ENCODE results near the gene SECISBP2L. TPM values are rescaled to one million over a fixed set of nuclear protein-coding genes. Genes with fewer than 3 reads are reported as not detected.
A peak's percentile ranks its signal among the peaks of the same experiment; 100 is the strongest.

The SECISBP2L gene
- total RNA-seq, 5 donors from 2014 or later (not counting 1 experiment from before 2014, with no cell fraction given), result 46.8 to 62.5 (median 48.7) TPM

- H3K4me3 Mint-ChIP-seq, result no peak overlapping the region
- no peak overlapping the region for H3K27ac Mint-ChIP-seq
- ChIA-PET POLR2A (no interaction called here), CTCF (no interaction called here)
- Histone ChIP-seq H3K27ac (ENCODE audit: low read length) (no peak overlapping the region), H3K36me3 (ENCODE audit: control insufficient read depth in 2 of 2, extremely low read depth in 1 of 2, insufficient read depth in 1 of 2, low read length in 1 of 2) (peaks cover 0 to 2% of the 10 kb centered on the region in 2 donors), H3K4me1 (ENCODE audit: control insufficient read depth in 1 of 2, extremely low read depth in 1 of 2, insufficient read depth in 2 of 2, low read length in 2 of 2) (no peaks in the 10 kb centered on the region), H3K27me3 (replicated peaks in 1 of 2; ENCODE audit: control insufficient read depth in 2 of 2, extremely low read depth in 1 of 2, insufficient read depth in 2 of 2, low read length in 1 of 2) (peaks cover 0 to 11% of the 10 kb centered on the region in 2 experiments), H3K4me3 (ENCODE audit: control insufficient read depth in 1 of 2, extremely low read depth in 1 of 2, low read length in 1 of 2) (no peak overlapping the region), H3K9me3 (no peaks in the 10 kb centered on the region)
- ATAC-seq (replicated peaks in 1 of 4), result no peak
- peaks cover 19 to 30% of the 10 kb centered on the region in 2 donors for H3K27me3 Mint-ChIP-seq
- DNase-seq, result no peak
- no peaks in the 10 kb centered on the region for H3K9me3 Mint-ChIP-seq
- H3K36me3 Mint-ChIP-seq, result no peaks in the 10 kb centered on the region
- H3K4me1 Mint-ChIP-seq, result no peaks in the 10 kb centered on the region
- 91% methylated on average over 4 of the region's 5 CpGs for WGBS (ENCODE audit: insufficient coverage)
Observed at GRCh38 chr15:48983300-48983699, 62.9 kb downstream of the SECISBP2L start.

- DNase-seq (no peak), ATAC-seq (replicated peaks in 1 of 4) (no peak)
- ChIA-PET CTCF (no interaction called here), POLR2A (no interaction called here)
- Histone ChIP-seq H3K27ac (ENCODE audit: low read length) (no peak overlapping the region), H3K4me1 (ENCODE audit: control insufficient read depth in 1 of 2, extremely low read depth in 1 of 2, insufficient read depth in 2 of 2, low read length in 2 of 2) (no peaks in the 10 kb centered on the region), H3K27me3 (replicated peaks in 1 of 2; ENCODE audit: control insufficient read depth in 2 of 2, extremely low read depth in 1 of 2, insufficient read depth in 2 of 2, low read length in 1 of 2) (peaks cover 0 to 11% of the 10 kb centered on the region in 2 experiments), H3K36me3 (ENCODE audit: control insufficient read depth in 2 of 2, extremely low read depth in 1 of 2, insufficient read depth in 1 of 2, low read length in 1 of 2) (no peaks in the 10 kb centered on the region), H3K4me3 (ENCODE audit: control insufficient read depth in 1 of 2, extremely low read depth in 1 of 2, low read length in 1 of 2) (no peak overlapping the region), H3K9me3 (no peaks in the 10 kb centered on the region)
- no peak overlapping the region for H3K4me3 Mint-ChIP-seq
- H3K27me3 Mint-ChIP-seq, result peaks cover 25 to 33% of the 10 kb centered on the region in 2 donors
- no peaks in the 10 kb centered on the region for H3K9me3 Mint-ChIP-seq
- H3K4me1 Mint-ChIP-seq, result no peaks in the 10 kb centered on the region
- WGBS (ENCODE audit: insufficient coverage), result 92% methylated on average over 2 of the region's 4 CpGs
- H3K27ac Mint-ChIP-seq, result no peak overlapping the region
- no peaks in the 10 kb centered on the region for H3K36me3 Mint-ChIP-seq
Observed at GRCh38 chr15:48981941-48982340, 64.3 kb downstream of the SECISBP2L start.

GRCh38 chr15:48978638-48979037 lies 67.6 kb downstream of the SECISBP2L start:
- no CpG with 5 or more reads among the region's 2 CpGs for WGBS (ENCODE audit: insufficient coverage)
- Mint-ChIP-seq H3K36me3 (no peaks in the 10 kb centered on the region), H3K4me1 (peaks cover 0 to 3% (median 2%) of the 10 kb centered on the region in 3 donors), H3K9me3 (no peaks in the 10 kb centered on the region), H3K27me3 (peaks cover 30 to 41% of the 10 kb centered on the region in 2 donors), H3K4me3 (no peak overlapping the region), H3K27ac (no peak overlapping the region)
- Histone ChIP-seq H3K4me1 (ENCODE audit: control insufficient read depth in 1 of 2, extremely low read depth in 1 of 2, insufficient read depth in 2 of 2, low read length in 2 of 2) (peaks cover 0 to 8% of the 10 kb centered on the region in 2 experiments), H3K27ac (ENCODE audit: low read length) (no peak overlapping the region), H3K4me3 (ENCODE audit: control insufficient read depth in 1 of 2, extremely low read depth in 1 of 2, low read length in 1 of 2) (no peak overlapping the region), H3K9me3 (no peaks in the 10 kb centered on the region), H3K36me3 (ENCODE audit: control insufficient read depth in 2 of 2, extremely low read depth in 1 of 2, insufficient read depth in 1 of 2, low read length in 1 of 2) (no peaks in the 10 kb centered on the region), H3K27me3 (replicated peaks in 1 of 2; ENCODE audit: control insufficient read depth in 2 of 2, extremely low read depth in 1 of 2, insufficient read depth in 2 of 2, low read length in 1 of 2) (peaks cover 0 to 20% of the 10 kb centered on the region in 2 experiments)
- DNase-seq (no peak), ATAC-seq (replicated peaks in 1 of 4) (no peak)
- CTCF ChIA-PET, result no interaction called here
- POLR2A ChIA-PET, result no interaction called here

- H3K9me3 ChIP-seq, result no peaks in the 10 kb centered on the region
- peaks cover 0 to 25% of the 10 kb centered on the region in 2 experiments for H3K27me3 ChIP-seq (replicated peaks in 1 of 2; ENCODE audit: control insufficient read depth in 2 of 2, extremely low read depth in 1 of 2, insufficient read depth in 2 of 2, low read length in 1 of 2)
- DNase-seq, result no peak
- H3K4me1 ChIP-seq (ENCODE audit: control insufficient read depth in 1 of 2, extremely low read depth in 1 of 2, insufficient read depth in 2 of 2, low read length in 2 of 2), result peaks cover 0 to 8% of the 10 kb centered on the region in 2 experiments
- no peak overlapping the region for H3K27ac ChIP-seq (ENCODE audit: low read length)
- H3K27ac Mint-ChIP-seq, result no peak overlapping the region
- CTCF ChIA-PET, result interaction anchor here (0.6 to 2.6 kb wide), 15 partner anchors 9 to 1444 kb away, joined by 3 to 34 read pairs (median 6); partner anchors contain the start of genes CEP152 (in 1 of the 2), COPS2 (in 1 of the 2), EID1 (in 1 of the 2) and SECISBP2L (in 1 of the 2)
- H3K4me3 Mint-ChIP-seq, result peak overlapping the region; percentile 41 to 58 (median 44)
- H3K4me1 Mint-ChIP-seq, result peaks cover 0 to 3% (median 2%) of the 10 kb centered on the region in 3 donors
- no peaks in the 10 kb centered on the region for H3K36me3 Mint-ChIP-seq
- no peaks in the 10 kb centered on the region for H3K36me3 ChIP-seq (ENCODE audit: control insufficient read depth in 2 of 2, extremely low read depth in 1 of 2, insufficient read depth in 1 of 2, low read length in 1 of 2)
- H3K9me3 Mint-ChIP-seq, result no peaks in the 10 kb centered on the region
- peak overlapping the region in 1 of 2 donors; percentile 49 for H3K4me3 ChIP-seq (ENCODE audit: control insufficient read depth in 1 of 2, extremely low read depth in 1 of 2, low read length in 1 of 2)
- H3K27me3 Mint-ChIP-seq, result peaks cover 33 to 40% of the 10 kb centered on the region in 2 donors
- POLR2A ChIA-PET, result no interaction called here
- 97% methylated on average over 6 of the region's 17 CpGs for WGBS (ENCODE audit: insufficient coverage)
- ATAC-seq (replicated peaks in 1 of 4), result no peak
Observed at GRCh38 chr15:48976444-48977088, 69.7 kb downstream of the SECISBP2L start.

DNA sequence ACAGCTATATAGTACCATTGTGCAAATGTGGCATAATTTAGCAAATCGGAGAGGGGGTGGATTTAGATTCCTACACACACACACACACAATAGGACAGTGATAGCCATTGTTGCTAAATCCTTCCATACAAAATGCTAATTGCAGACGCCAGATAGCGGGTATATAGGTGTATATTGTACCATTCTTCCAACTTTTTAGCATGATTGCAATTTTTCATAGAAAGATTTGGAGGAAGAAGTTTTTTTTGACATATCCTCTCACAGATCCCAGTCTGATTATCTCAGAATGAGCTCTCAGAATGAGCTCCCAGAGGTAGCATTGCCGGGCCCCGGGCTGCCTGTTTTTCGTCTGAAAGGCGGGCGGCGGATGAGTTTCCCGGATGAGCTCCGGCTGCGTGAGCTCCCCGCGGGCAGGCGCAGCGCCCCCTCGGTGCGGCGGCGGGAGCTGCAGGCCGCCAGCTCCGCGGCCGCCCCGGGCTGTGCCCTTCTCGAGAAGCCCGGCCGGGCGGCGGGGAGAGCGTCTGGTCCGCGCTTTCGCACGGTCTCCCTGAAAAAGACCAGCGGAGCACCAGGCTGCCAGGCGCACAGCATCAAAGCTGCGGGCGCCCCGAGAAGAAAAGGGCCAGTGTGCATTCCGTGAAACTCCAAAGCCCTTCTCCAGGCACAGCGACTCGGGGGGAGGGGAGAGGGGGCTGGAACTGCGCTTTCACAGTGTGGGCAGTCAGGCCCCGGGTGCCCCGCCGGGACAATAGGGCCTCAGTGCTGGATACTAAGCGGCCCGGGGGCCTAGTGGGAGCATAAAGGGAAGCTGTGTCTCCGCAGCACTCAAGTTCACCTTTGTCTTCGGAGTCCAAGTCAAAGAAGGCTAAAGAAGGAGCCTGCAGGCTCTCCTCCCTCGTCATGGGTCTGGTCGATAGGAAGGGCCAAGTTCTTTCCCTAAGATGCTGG lies 70.5 kb downstream of the SECISBP2L start:
- peak overlapping the region; percentile 44 to 58 (median 46) for H3K4me3 Mint-ChIP-seq
- no peak overlapping the region for H3K27ac Mint-ChIP-seq
- Histone ChIP-seq H3K36me3 (ENCODE audit: control insufficient read depth in 2 of 2, extremely low read depth in 1 of 2, insufficient read depth in 1 of 2, low read length in 1 of 2) (no peaks in the 10 kb centered on the region), H3K4me1 (ENCODE audit: control insufficient read depth in 1 of 2, extremely low read depth in 1 of 2, insufficient read depth in 2 of 2, low read length in 2 of 2) (peaks cover 0 to 8% of the 10 kb centered on the region in 2 experiments), H3K9me3 (no peaks in the 10 kb centered on the region), H3K27me3 (replicated peaks in 1 of 2; ENCODE audit: control insufficient read depth in 2 of 2, extremely low read depth in 1 of 2, insufficient read depth in 2 of 2, low read length in 1 of 2) (peaks cover 0 to 24% of the 10 kb centered on the region in 2 experiments), H3K4me3 (ENCODE audit: control insufficient read depth in 1 of 2, extremely low read depth in 1 of 2, low read length in 1 of 2) (peak overlapping the region; percentile 49 to 50), H3K27ac (ENCODE audit: low read length) (no peak overlapping the region)
- H3K4me1 Mint-ChIP-seq, result peaks cover 0 to 3% (median 2%) of the 10 kb centered on the region in 3 donors
- DNase-seq (peak; percentile 37 to 83 (median 62)), ATAC-seq (replicated peaks in 1 of 4) (peak; percentile 99)
- CTCF ChIA-PET, result interaction anchor here (0.5 to 2.6 kb wide), 29 partner anchors 9 to 1445 kb away, joined by 3 to 34 read pairs (median 4); partner anchors contain the start of genes CEP152 (in 1 of the 2), COPS2 (in 1 of the 2), EID1 (in 1 of the 2) and SECISBP2L (in 1 of the 2)
- WGBS (ENCODE audit: insufficient coverage), result 7% methylated on average over 50 of the region's 53 CpGs
- no peaks in the 10 kb centered on the region for H3K9me3 Mint-ChIP-seq
- POLR2A ChIA-PET, result interaction anchor here in 1 of 2 donors (0.5 to 0.6 kb wide), 2 partner anchors 162 to 168 kb away, joined by 3 read pairs; no protein-coding TSS in a partner anchor
- H3K36me3 Mint-ChIP-seq, result no peaks in the 10 kb centered on the region
- H3K27me3 Mint-ChIP-seq, result peaks cover 30 to 34% of the 10 kb centered on the region in 2 donors

GRCh38 chr15:48974882-48975281 lies 71.4 kb downstream of the SECISBP2L start:
- Mint-ChIP-seq H3K36me3 (no peaks in the 10 kb centered on the region), H3K4me1 (peaks cover 0 to 3% (median 2%) of the 10 kb centered on the region in 3 donors), H3K27ac (no peak overlapping the region), H3K4me3 (peak overlapping the region in 1 of 3 donors; percentile 58), H3K9me3 (no peaks in the 10 kb centered on the region), H3K27me3 (peaks cover 34 to 35% of the 10 kb centered on the region in 2 donors)
- Histone ChIP-seq H3K4me1 (ENCODE audit: control insufficient read depth in 1 of 2, extremely low read depth in 1 of 2, insufficient read depth in 2 of 2, low read length in 2 of 2) (peaks cover 0 to 8% of the 10 kb centered on the region in 2 experiments), H3K9me3 (no peaks in the 10 kb centered on the region), H3K27ac (ENCODE audit: low read length) (no peak overlapping the region), H3K27me3 (replicated peaks in 1 of 2; ENCODE audit: control insufficient read depth in 2 of 2, extremely low read depth in 1 of 2, insufficient read depth in 2 of 2, low read length in 1 of 2) (peaks cover 0 to 24% of the 10 kb centered on the region in 2 experiments), H3K36me3 (ENCODE audit: control insufficient read depth in 2 of 2, extremely low read depth in 1 of 2, insufficient read depth in 1 of 2, low read length in 1 of 2) (no peaks in the 10 kb centered on the region), H3K4me3 (ENCODE audit: control insufficient read depth in 1 of 2, extremely low read depth in 1 of 2, low read length in 1 of 2) (no peak overlapping the region)
- WGBS (ENCODE audit: insufficient coverage), result 100% methylated on average over 1 of the region's 2 CpGs
- DNase-seq (no peak), ATAC-seq (replicated peaks in 1 of 4) (no peak)
- ChIA-PET CTCF (interaction anchor here (0.7 to 2.6 kb wide), 8 partner anchors 9 to 171 kb away, joined by 3 to 34 read pairs (median 8); partner anchors contain the start of genes CEP152 (in 1 of the 2), EID1 (in 1 of the 2) and SHC4 (in 1 of the 2)), POLR2A (no interaction called here)
